T-helper 2 cell (primary cell): ENCODE results near the gene FBLN5.

ENCODE experiments used
- DNase-seq, 5 experiments: peaks; one replicate each; pipeline versions ENCODE4 v3.0.0 to v3.0.0-alpha.2; 2012 to 2022
- total RNA-seq, 2 donors: gene quantifications; one replicate each; lab custom pipeline; 2026; lab: John Stamatoyannopoulos, UW

Gene FBLN5, protein sequence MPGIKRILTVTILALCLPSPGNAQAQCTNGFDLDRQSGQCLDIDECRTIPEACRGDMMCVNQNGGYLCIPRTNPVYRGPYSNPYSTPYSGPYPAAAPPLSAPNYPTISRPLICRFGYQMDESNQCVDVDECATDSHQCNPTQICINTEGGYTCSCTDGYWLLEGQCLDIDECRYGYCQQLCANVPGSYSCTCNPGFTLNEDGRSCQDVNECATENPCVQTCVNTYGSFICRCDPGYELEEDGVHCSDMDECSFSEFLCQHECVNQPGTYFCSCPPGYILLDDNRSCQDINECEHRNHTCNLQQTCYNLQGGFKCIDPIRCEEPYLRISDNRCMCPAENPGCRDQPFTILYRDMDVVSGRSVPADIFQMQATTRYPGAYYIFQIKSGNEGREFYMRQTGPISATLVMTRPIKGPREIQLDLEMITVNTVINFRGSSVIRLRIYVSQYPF
- 6.5 to 6.8 reads per million in 2 donors for total RNA-seq

DNA sequence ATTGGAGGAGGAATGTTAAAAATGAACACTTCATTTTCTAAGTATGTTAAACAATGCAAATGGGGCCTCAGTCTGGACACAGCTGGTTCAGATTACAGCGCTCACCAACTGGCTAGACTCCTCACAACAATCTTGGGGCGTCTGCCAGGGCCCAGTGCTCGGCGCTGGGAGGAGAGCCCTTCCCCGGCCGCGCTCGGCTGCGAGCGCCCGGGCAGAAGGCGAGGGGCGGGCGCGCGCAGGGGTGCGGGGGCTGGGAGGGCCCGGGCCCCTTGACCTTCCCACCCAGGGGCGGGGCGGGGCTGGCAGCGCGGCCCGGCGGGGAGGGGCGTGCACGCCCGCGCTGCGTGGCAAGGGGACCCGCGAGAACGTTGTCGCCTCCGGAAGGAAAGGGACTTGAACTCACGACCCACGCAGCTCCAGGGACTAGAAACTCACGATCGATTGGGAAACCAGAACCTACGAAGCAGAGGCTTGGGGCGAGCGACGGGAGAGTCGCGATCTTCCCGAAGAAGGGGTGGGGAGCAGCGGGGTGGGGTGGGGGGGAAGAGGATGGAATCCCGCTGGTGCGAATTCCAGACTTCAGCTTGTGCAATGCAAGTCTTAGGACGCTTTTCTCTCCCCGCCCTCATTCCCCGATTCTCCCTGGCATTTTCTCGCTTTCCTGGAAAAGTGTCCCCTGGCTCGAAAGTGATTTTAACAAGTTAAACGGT is at the start of gene FBLN5:
Gene FBLN5 (minus strand): TSS at position 220 of the 710 bp plus-strand sequence. CDS start 465 bp downstream, outside the sequence.
- DNase-seq = peak in 4 of 5 experiments; percentile 6 to 76 (median 9)

DNA sequence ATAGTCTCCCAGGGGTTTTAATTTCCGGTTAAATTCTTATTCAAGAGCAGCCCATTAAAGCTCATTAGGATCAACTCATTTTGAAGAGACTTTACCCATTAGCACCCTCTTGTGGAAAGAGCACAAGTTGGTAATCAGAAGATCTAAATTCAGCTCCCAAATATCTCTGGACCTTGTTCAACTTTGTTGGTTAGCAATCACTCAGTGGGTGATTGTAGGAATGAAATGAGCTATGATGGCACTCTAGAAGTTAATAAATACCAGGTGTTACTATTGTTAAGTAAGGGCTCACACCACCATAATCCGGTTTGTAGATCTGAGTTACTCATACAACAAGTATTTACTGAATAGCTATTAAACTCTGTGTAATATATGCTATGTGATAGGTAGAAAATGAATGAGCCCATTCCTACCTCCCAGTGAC is 49.5 kb upstream of the FBLN5 start:
- peak in 1 of 5 experiments; percentile 70 for DNase-seq

DNA sequence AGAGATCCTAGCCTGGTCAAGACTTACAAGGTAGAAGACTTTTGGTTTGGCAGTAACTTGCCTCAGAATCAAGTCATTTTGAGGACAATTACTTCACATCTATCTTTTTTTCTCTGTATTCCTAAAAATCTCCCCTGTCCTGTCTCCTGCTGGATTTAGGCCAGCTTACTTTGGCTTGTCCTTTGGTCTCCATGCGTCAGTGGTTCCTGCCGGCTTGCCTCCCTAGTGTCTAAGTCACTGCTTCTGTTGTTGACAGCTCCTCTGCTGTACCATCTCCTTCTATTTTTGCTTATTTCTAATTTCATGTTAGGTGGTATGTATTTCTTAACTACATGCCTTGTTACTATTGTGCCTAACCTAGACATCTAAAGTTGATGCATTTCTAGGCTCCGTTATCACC is 39.7 kb upstream of the FBLN5 start:
- no peak for DNase-seq

DNA sequence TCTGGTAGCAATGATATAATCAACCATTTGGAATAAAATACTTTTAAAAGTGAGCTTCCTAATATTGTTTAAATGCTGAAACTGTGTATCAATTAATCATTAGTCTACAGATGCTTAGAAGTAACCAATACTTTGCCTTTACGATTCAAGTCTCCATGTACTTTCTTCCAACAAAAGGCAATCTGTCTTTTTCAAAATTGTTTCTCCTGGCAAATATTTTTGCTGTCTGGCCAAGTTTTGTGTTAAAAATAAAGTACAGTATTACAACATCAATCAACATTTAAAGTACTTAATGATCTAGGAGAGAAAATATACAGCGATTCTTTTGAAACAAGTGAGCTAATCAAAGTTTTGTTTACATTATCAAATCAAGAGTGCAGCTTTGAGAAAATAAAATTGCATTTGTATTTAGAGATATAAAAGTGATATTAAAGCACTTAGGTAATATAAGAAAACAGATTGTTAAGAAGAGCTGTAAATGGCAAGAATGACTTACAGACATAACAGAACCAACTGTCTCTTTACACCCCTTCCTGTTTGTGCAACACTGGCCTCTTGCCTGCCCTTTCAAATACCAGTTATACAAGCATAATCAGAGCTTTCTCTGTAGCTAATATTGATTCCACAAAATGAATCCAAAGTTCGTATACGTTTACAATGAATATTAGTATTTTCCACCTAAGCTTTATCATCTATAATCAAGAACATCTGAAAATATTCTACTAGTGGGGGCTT is 38.2 kb upstream of the FBLN5 start:
- DNase-seq = peak in 1 of 5 experiments; percentile 52

DNA sequence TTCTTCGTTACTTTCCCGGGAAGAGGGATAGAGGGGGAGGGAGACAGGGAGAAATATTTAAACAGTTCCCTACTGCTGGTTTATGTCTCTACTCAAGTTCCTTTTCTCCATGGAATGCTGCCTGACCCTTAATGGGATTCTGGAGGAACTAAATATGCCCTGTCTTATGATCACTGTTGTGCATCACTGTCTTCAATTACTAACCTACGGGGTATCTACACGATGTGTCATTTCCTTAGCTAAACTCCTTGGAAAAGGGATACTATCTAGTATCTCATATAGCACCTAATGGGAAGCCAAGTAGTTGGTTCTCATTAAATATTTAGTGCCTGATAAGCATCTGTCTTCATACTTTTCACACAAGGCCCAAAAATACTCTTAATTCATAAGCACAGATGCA is 37.5 kb upstream of the FBLN5 start:
- DNase-seq = no peak

DNA sequence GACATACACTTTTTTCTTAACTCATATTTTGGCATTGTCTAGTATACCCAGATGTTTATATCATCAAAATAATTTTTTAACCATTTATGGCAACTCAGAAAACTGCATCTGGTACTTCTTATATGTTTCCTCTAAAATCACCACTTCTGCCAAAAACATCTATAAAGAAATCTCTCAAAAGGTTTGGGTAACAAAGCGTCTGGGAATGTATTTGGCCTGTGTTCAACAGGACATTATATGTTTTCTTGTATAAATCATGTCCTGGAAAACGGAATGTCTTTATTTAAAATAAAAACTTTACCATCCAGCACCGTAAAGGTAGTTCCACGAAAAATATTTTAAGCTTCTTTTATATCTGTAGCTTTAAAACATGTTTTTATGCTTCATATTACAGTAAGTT is 36.1 kb upstream of the FBLN5 start:
- DNase-seq = no peak

DNA sequence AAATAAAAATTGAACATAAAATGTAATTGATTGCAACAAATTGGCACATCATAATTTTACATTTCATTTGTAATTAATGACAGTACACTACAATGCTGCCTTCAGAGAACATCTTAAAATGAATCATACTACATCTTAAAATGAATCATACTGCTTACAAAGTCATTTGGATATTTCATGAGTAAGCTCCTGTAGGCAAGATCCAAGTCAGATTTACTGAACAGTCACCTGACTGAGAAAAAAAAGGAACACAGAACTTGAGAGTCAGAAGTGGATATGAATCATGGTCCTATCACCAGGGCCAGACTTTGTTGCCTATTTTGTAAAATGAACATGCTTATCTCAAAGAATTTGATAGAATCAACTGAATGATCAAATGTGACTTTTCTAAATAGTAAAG is 32.7 kb upstream of the FBLN5 start:
- peak in 1 of 5 experiments; percentile 91 for DNase-seq

DNA sequence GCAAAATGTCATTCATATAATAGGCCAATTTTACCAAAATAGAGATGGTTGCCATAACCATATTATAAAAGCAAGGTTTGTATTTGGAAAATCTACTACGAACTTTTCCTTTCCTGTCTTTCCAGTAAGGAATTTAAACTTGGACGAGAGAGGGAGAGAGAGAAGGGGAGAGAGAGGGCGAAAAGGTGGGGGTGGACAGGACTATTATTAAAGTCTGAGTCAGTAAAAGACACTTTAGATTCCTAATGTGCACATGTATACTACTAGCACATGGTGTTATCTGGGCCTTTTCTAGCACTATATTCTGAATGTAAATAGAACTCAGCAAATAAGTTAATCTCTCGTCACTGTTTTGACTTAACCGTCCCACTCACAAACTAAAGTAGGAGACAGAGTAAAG is 30.4 kb upstream of the FBLN5 start:
- no peak for DNase-seq

DNA sequence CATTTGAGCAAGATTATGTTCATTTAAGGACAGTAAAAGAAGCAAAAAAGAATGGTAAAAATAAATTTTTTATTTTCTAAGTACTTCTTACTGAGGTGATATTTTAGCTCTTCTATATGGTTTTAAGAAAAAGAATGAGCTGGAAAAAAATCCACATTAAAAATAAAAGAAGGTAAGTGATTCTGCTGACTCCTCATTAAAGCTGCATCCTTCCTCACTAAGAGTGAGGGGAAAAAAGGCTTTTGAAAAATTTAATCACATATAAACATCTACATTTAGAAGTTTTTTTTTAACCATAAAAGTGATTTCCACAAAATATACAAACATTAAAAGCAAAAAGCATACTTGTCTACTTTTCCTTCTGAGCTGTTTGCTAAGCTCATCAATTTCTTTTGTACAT is 28.3 kb upstream of the FBLN5 start:
- no peak for DNase-seq

DNA sequence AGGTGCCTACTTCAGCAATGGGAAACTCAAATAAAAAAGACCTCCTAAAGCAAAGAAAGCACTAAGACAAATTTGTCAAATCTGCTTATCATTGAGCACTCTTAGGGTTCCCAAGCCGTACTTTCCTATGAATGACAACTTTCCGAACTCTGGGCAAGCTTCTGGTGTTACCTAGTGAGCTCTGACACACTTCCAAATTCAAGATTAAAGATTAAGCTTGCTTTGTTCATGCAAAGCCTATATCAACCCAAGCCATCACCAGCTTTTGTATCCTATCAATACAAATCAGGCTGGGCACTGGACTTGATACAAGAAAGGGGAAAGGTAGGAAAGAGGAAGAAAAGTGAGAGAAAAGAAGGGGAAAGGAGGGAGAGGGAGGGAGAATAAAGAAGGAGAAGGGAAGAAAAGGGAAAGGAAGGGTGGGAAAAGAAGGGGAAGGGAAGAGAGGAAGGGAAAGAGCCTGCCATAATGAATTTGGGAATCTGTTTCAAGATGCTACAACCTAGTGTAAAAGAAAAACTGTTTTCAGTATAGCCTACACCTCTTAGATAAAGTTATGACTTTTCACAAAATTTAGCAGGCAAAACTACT is 23.8 kb upstream of the FBLN5 start:
- DNase-seq = no peak

DNA sequence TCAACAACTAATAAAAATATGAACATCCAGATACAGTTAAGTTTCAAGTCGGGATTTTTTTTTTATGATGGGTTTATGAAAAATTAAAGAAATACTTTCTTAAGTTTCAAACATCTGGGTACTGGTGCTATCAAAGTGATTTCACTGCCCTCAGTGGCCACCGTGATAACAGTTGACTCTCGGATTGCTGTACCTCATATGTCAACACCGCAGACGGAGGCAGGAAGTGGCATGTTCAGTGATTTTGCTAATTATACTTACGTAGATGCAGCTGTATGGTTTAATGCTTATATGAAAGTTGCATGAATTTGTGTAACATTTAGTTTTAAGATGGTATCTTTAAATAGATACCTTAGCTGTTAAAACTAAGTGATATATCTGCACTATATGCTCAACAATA is 20.8 kb upstream of the FBLN5 start:
- peak in 4 of 5 experiments; percentile 9 to 92 (median 20) for DNase-seq

DNA sequence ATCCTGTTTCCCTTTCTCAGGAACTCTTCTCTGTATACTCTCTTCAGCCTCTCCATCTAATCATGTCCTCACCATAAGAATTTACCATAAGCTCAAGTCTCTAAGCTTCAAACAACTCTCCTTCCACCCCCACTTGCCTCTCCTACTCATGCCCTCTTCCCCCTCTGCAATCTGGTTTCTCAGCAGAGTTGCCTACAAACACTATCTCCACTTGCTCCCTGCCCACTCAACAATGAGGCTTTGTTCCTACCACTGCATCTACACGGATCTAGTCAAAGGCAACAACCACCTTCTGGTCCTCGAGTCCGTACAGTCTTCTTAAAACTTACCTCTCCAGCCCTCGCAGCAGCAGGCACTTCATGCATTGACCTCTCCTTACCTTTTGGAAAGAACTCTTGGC is 17.2 kb upstream of the FBLN5 start:
- DNase-seq = no peak

DNA sequence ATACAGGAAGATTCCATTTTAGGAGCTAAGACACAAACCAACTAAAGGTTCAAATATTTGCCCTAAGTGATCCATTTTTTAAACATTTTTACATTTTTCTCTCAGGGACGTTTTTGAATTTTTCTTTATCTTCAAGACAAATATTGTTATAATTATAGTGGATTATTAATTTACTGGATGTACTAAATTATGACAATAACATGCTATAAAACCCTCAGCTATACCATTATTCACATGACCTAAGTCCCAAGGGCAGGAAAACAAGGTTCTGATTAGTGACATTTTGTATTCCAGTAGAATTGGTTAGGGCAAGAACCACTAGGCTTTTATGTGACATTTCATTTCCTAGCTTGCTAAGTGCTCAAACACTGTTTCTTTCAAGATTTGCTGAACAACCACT is 16.5 kb upstream of the FBLN5 start:
- no peak for DNase-seq

DNA sequence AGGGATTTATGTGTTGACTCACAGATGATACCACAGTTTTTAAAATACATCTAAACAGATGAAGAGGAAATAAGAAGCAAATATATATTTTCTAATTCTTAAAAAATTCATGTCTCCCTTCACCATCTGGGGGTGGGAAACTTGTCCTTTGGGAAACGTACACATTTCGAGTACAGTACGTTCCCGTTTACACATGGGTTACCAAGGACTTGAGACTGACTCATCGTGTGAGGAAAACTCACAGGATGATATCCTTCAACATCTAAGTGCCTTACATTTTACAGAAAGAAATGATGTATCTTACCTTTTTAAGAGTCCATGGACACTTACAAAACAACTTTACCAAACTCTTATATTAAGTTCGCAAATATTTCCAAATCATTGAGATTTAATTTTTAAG is 16.0 kb upstream of the FBLN5 start:
- DNase-seq = no peak

DNA sequence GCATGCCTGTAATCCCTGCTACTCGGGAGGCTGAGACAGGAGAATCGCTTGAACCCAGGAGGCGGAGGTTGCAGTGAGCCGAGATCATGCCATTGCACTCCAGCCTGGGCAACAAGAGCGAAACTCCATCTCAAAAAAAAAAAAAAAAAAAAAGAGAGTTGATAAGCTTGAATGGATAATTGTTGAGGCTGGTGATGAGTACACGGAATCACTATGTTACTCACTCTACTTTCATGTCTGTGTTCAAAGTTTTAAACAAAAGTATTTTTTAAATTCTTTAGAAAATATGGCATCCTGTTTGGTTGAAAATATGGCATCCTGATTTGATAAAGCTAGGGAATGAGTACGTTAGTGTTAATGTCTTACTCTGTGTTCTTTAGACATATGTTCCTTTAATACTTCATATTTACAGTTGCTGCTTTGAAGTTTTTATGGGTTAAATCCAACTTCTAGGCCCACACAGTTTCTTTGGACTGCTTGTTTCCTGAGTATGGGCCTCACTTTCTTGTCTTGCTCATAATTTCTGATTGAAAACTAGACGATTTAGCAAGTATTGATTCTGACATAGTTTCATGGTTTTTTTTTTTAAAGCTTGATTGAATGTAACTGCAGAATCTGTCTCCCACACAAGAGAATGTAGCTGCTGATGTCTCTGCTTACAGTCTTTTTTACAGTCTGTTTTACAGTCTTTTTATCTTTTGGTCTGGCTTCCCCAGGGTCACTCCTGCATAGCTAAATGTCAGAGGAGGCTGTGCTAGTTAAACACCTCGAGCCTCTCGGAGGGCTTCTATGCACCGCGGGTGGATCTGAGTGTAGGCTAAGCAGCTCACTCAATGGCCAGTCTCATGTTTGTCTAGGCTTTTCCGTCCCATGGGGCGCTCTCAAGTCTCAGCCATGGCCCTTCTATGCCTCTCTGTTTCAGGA is 14.1 kb upstream of the FBLN5 start:
- peak in 1 of 5 experiments; percentile 58 for DNase-seq

DNA sequence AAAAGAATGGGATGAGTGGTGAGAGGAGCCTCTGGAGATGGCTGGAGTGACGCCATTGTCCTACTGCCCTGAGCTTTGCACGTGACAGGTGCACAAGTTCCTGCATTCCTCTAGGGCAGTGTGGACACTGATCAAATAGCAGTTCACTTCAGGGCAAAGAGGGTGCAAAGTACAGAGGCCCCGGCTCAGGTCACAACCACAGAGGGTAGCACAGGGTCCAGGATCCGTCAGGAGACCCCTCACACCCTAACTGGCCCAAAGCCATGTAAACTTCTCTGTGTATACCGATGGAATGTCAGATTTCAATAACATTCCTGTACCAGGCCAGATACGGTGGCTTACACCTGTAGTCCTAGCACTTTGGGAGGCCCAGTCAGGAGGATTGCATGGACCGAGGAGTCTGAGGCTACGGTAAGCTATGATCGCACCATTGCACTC is 10.4 kb upstream of the FBLN5 start:
- DNase-seq = no peak

DNA sequence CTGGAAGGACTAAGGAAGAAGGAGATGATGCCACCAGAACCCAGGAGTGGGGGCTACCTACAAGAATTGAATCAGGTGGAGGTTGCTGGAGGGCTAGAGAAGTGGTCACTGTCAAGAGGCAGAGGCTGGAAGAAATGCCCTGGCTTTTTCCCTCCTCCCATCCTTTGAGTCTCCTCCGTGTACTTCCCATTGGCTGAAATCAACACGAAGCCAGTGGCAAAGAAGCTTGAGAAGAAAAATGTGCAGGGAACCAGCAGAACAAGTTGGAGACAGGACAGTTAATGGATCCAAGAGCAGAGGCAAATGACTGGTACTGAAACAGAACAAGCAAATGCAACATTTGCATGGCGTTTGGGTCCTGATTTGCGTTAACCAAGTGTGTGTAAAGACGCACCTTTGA is 9.1 kb upstream of the FBLN5 start:
- no peak for DNase-seq

DNA sequence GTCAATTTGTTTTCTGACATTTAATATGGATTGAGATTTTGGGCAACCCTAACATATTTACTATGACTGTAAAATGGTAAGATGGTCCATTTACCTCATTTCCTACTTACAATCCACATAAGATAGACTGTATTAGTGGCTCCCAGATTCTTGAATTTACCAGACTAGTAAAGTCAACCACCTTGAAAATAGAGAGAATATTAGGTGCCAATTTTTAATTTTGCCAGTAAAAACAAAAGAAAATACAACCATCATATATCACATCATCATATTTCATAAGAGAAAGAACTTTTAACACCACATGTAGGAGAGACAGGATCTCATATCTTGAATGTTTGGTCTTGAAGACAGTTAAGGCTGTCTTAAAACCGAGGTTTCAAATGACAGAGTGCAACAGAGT is 7.7 kb upstream of the FBLN5 start:
- no peak for DNase-seq

DNA sequence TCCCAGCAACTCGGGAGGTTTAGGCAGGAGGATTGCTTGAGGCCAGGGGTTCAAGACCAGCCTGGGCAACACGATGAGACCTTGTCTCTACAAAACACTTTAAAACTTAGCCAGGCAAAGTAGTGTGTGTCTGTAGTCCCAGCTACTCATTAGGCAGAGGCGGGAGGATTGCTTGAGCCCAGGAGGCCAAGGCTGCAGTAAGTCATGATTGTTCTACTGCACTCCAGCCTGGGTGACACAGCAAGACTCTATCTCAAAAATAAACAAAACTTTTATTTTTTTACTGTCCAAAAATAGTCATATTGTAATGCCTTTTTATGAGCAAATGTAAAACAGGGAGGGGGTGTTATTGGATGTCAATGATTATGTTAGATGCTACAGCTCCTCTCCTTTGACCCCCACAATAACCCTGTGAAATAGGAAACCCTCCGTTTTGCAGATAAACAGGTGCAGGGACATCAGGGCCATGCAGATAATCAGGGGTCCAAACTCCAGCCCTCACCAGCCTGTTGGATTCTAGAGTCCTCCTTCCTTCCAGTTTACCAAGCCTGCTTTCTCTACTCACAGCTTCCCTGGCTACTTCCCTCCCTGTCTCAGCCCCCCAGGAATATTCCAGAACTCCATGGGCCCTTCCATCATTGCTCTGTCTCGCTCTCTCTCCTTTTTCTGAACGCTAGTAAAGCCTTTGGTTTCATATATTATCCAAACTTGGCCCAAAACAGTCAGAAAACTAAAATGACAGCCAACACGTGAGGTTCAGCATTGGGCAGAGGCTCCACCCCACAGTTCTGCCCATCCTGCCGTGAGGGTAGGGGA is 5.9 kb upstream of the FBLN5 start:
- DNase-seq = no peak

DNA sequence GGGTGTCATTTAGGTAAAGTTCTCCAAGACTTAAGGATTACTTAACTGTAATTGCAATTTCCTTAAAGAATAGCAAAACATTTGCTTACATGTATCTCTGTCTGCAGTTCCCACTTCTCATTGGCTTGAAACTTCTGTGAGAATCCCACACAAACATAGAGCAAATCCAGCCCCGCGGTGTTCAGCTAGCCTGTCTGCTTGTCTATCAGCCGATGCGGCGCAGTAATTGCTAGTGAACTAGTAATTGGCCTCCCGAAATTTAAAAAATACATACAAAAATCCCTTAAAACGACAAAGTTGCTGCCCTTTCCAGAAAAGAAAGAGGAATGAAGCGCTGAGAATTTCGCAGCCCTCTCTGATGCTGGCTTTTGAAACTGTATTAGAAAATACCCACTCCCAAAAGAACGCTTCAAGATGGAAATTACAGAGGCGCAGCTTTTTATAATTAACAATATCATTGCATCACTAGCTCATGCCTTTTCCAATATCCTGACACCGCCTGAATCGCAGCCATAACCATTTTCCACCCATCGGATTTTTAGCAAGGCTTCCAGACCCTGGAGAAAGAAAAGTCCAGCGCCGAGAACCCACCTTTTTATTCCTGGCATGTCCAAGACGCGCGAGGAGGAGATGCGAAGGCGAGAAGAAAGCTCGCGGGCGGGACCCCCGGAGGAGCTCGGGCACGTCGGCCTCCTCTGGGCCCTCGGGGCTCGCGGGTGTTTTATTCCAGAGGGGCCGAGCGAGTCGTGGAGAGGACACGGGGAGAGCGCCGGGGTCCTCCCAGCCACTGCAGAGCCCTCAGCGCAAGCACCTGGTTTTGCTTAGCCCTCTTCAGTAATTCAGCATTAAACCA is 646 bp downstream of the FBLN5 start:
- DNase-seq = no peak
